ENCODE data around the gene MYPOP. TPM values are rescaled to one million over a fixed set of nuclear protein-coding genes. Genes with fewer than 3 reads are reported as not detected.

The MYPOP gene
- total and polyA plus RNA-seq, 9 of the 15 experiments (the other 6 are each of a cell fraction or from before 2014, with no cell fraction given): 0.32 to 7.6 (median 1.6) TPM

GRCh38 chr19:45842198-45842597 is 60.2 kb downstream of the MYPOP start:
- POLR2A ChIA-PET: interaction anchor here (0.8 kb wide), 1 partner anchor 14 kb away, joined by 3 read pairs; no protein-coding TSS in a partner anchor
- Histone ChIP-seq H3K36me3 (ENCODE audit: control insufficient read depth, insufficient read depth, low read length) (peaks cover 91% of the 10 kb centered on the region), H3K27ac (ENCODE audit: extremely low read depth, low read depth, low read length) (no peak overlapping the region), H3K4me1 (replicated peaks in 1 of 2; ENCODE audit: control insufficient read depth in 2 of 2, insufficient read depth in 2 of 2, low read length in 2 of 2) (peaks cover 0 to 3% of the 10 kb centered on the region in 2 experiments; a peak in 1 of 5 replicates), H3K27me3 (ENCODE audit: control insufficient read depth in 2 of 2, insufficient read depth in 2 of 2, low read length in 2 of 2) (no peaks in the 10 kb centered on the region), H3K4me2 (ENCODE audit: insufficient read depth, low read length) (no peak overlapping the region), H3K9ac (ENCODE audit: insufficient read depth in 1 of 2, low read depth in 2 of 2, low read length in 2 of 2) (no peak overlapping the region), H3K4me3 (no peak overlapping the region), H3K9me1 (ENCODE audit: control insufficient read depth, insufficient read depth, low read length) (no peaks in the 10 kb centered on the region), H3K79me2 (ENCODE audit: control insufficient read depth, insufficient read depth, low read length) (no peaks in the 10 kb centered on the region), H4K20me1 (replicated peaks; ENCODE audit: control insufficient read depth, insufficient read depth, low read length) (no peaks in the 10 kb centered on the region), H2AFZ (ENCODE audit: low read depth, low read length) (no peak overlapping the region), H3K9me3 (replicated peaks; ENCODE audit: control insufficient read depth, insufficient read depth, low read depth, low read length) (peaks cover 4% of the 10 kb centered on the region; the same call in 1 of the 2 replicates)
- DNase-seq (ENCODE audit: extremely low read depth in 1 of 4, low spot score in 3 of 4) (no peak), FAIRE-seq (no peak), ATAC-seq (no peak)
- BruUV-seq (replicated peaks): no TSS peak
- TF ChIP-seq CBX5 (IDR thresholded peaks at IDR 0.05; ENCODE audit: borderline replicate concordance, low read depth) (no peak), ZNF507 (tag; conservative IDR thresholded peaks at IDR 0.05) (no peak), POLR2G (IDR thresholded peaks at IDR 0.05; ENCODE audit: low read depth, low read length) (peak; percentile 29; the same call in 1 of the 2 replicates), BMI1 (IDR thresholded peaks at IDR 0.05; ENCODE audit: low read length) (no peak), ZSCAN32 (CRISPR knock-in tag; IDR thresholded peaks at IDR 0.05) (no peak), RBFOX2 (IDR thresholded peaks at IDR 0.05; ENCODE audit: low read depth, low read length) (peak; percentile 36; the same call in 1 of the 2 replicates), TRIM24 (IDR thresholded peaks at IDR 0.05) (no peak), ZBTB33 (CRISPR knock-in tag; IDR thresholded peaks at IDR 0.05) (peak; percentile 31; the same call in 1 of the 2 replicates), ZNF79 (CRISPR knock-in tag; IDR thresholded peaks at IDR 0.05; ENCODE audit: low read depth) (no peak)
- TF ChIP-seq, protein P1, sequence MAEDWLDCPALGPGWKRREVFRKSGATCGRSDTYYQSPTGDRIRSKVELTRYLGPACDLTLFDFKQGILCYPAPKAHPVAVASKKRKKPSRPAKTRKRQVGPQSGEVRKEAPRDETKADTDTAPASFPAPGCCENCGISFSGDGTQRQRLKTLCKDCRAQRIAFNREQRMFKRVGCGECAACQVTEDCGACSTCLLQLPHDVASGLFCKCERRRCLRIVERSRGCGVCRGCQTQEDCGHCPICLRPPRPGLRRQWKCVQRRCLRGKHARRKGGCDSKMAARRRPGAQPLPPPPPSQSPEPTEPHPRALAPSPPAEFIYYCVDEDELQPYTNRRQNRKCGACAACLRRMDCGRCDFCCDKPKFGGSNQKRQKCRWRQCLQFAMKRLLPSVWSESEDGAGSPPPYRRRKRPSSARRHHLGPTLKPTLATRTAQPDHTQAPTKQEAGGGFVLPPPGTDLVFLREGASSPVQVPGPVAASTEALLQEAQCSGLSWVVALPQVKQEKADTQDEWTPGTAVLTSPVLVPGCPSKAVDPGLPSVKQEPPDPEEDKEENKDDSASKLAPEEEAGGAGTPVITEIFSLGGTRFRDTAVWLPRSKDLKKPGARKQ (CRISPR knock-in tag; IDR thresholded peaks at IDR 0.05): no peak
- TF ChIP-seq, protein P2, sequence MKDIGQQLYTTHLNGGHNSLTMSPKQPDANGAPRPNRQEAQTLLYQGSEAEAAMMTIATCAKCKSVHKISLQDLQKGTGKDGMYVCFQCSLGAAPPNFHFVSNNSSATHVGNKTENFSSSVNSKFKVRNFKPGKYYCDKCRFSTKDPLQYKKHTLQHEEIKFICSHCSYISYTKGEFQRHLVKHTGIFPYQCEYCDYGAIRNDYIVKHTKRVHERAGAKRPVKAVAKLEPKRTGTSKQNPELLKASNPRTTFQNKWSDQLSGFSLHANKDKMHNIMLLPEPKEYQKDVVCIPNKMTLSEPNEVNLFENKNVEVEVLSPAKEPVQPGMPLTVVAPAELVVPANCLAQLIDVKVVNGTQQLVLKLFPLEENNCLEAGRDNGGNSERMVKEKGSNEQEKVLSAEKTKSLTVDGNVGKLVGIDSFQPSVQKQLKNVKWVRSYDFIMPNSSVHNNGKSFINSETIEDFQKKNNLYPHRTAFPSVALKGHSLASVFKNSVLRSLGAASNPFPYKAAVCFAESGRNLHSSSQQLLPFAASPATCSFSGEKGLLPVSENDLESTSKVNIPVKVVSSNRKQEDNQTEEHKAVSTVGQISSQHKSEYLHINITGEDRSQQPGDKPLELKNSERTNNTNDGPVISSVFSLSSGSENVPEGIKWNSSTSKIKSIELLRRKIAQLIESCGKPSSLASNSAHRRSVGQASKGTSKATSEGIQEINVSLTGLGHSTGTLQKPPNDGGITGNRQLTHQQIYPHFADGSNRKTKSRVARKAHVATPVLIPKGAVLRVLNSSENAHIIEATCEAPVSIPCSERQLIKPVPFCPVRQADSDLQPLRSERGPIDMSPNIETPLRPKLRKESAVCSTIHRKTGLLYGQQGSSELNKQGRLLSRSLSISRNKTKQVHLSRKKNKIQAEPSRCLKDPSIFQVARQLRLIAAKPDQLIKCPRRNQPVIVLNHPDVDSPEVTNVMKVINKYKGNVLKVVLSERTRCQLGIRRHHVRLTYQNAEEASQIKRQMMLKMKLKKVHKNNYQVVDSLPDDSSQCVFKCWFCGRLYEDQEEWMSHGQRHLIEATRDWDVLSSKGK (CRISPR knock-in tag; IDR thresholded peaks at IDR 0.05): no peak
- 98% methylated on average over 14 of the region's 14 CpGs for WGBS (ENCODE audit: insufficient coverage, low coverage, missing lambda C conversion rate)
- in situ Hi-C loops (cut with MboI): no loop called here
- intact Hi-C loops (cut with micrococcal nuclease): no loop called here
- CTCF ChIA-PET (ENCODE audit: low intra/inter-chr PET ratio): no interaction called here
